Panc1 (cell line): ENCODE data around the gene SUMF2. TPM values are rescaled to one million over a fixed set of nuclear protein-coding genes. Genes with fewer than 3 reads are reported as not detected.

Source experiments
- ATAC-seq: fragments of 200-7000 bp; cut with Tn5 transposase; 2 replicates; pipeline ENCODE4 v1.9.1; 2020; ENCODE audit warnings: mild to moderate bottlenecking, moderate library complexity
- BruUV-seq: library from RNA; stranded (reverse); fragments of 400-500 nt; replicated peaks from 2 replicates; lab custom pipeline; 2021; lab: Mats Ljungman, UMichigan
- CTCF ChIA-PET: fragments of 300-600 bp; sonication (Branson Sonifier 250); formaldehyde crosslinking; loops from one replicate; lab custom pipeline; 2022; ENCODE audit warnings: antibody characterized with exemption; lab: Charles Lee
- POLR2A ChIA-PET: fragments of 300-600 bp; sonication (Branson Sonifier 250); formaldehyde crosslinking; loops from one replicate; lab custom pipeline; 2022; ENCODE audit warnings: antibody characterized with exemption; lab: Charles Lee
- DNase-seq: peaks from one replicate; pipeline ENCODE4 v3.0.0-alpha.2; 2010; ENCODE audit warnings: low read depth, low spot score
- H3K27ac ChIP-seq: 2 replicates; pipeline ENCODE4 v1.5.1; 2011; ENCODE audit warnings: mild to moderate bottlenecking, low read length, inconsistent platforms
- H3K27me3 ChIP-seq: fragments of 200-500 bp; sonication (Bioruptor generic); 2 replicates; pipeline ENCODE4 v1.6.0; 2014; ENCODE audit warnings: low read length, inconsistent platforms; ENCODE audit not compliant: control insufficient read depth, insufficient read depth
- H3K36me3 ChIP-seq: fragments of 200-500 bp; sonication (Bioruptor generic); 2 replicates; pipeline ENCODE4 v1.5.1; 2014; ENCODE audit warnings: inconsistent platforms, mild to moderate bottlenecking, low read length, moderate library complexity; ENCODE audit not compliant: control insufficient read depth, insufficient read depth
- H3K4me1 ChIP-seq: 2 replicates; pipeline ENCODE4 v1.5.1; 2011; ENCODE audit warnings: inconsistent platforms, mild to moderate bottlenecking, low read length, moderate library complexity; ENCODE audit not compliant: control insufficient read depth, insufficient read depth
- H3K4me3 ChIP-seq, 2 experiments: 2 replicates each; pipeline ENCODE4 v1.5.1; 2011 to 2012; ENCODE audit warnings: low read depth in 2 of 2, low read length in 2 of 2, mild to moderate bottlenecking in 2 of 2, inconsistent platforms in 1 of 2, moderate library complexity in 1 of 2
- H3K9me3 ChIP-seq: fragments of 200-500 bp; sonication (Bioruptor generic); 2 replicates; pipeline ENCODE4 v1.5.1; 2014; ENCODE audit warnings: low read depth, mild to moderate bottlenecking, inconsistent platforms, low read length, moderate library complexity; ENCODE audit not compliant: control insufficient read depth, insufficient read depth
- POLR2AphosphoS5 ChIP-seq: IDR thresholded peaks from 2 replicates; pipeline ENCODE4 v1.6.1; 2012; ENCODE audit warnings: mild to moderate bottlenecking, low read depth, low read length, moderate library complexity
- SIN3A ChIP-seq: IDR thresholded peaks from 2 replicates; pipeline ENCODE4 v1.6.1; 2012; ENCODE audit warnings: low read depth, mild to moderate bottlenecking, low read length, moderate library complexity, borderline replicate concordance; ENCODE audit not compliant: insufficient read depth
- TCF7L2 ChIP-seq: IDR thresholded peaks from 2 replicates; pipeline ENCODE4 v1.6.1; 2011; ENCODE audit warnings: mild to moderate bottlenecking, low read depth, low read length, inconsistent platforms
- in situ Hi-C: cut with HindIII; loops from 2 replicates; pipeline ENCODE4 v1.10.0; 2016; ENCODE audit warnings: low sequenced_read_pairs, low pct_unique_long_range_greater_than_20kb
- intact Hi-C: fragments of 100-400 bp; cut with micrococcal nuclease; formaldehyde crosslinking; loops from one replicate; pipeline ENCODE4 v1.10.0; 2022; ENCODE audit not compliant: unreplicated experiment
- total RNA-seq: library from RNA; stranded (reverse); gene quantifications from one replicate; pipeline ENCODE4 v1.2.1, GENCODE V29; 2021; ENCODE audit not compliant: unreplicated experiment
- TF ChIP-seq, protein P1 (sequence below): fragments of 450-650 bp; IDR thresholded peaks from 2 replicates; pipeline ENCODE4 v1.5.1; 2017; ENCODE audit warnings: mild to moderate bottlenecking
- TF ChIP-seq, protein P2 (sequence below), 2 experiments: IDR thresholded peaks; 2 replicates each; pipeline ENCODE4 v1.6.1; 2011 to 2012; ENCODE audit warnings: low read depth in 2 of 2, control low read depth in 1 of 2, low read length in 1 of 2, mild to moderate bottlenecking in 1 of 2, moderate library complexity in 1 of 2; ENCODE audit not compliant: insufficient read depth in 1 of 2

The SUMF2 gene
- total RNA-seq, 1 experiment from 2014 or later: 156 TPM

GRCh38 chr7:56081626-56082340 lies 17.7 kb downstream of the SUMF2 start:
- no peak for DNase-seq
- intact Hi-C loops: no loop called here
- peaks cover 14% of the 10 kb centered on the region for H3K4me1 ChIP-seq
- H3K27me3 ChIP-seq: no peaks in the 10 kb centered on the region
- TF ChIP-seq TCF7L2: no peak
- TF ChIP-seq, protein P1, sequence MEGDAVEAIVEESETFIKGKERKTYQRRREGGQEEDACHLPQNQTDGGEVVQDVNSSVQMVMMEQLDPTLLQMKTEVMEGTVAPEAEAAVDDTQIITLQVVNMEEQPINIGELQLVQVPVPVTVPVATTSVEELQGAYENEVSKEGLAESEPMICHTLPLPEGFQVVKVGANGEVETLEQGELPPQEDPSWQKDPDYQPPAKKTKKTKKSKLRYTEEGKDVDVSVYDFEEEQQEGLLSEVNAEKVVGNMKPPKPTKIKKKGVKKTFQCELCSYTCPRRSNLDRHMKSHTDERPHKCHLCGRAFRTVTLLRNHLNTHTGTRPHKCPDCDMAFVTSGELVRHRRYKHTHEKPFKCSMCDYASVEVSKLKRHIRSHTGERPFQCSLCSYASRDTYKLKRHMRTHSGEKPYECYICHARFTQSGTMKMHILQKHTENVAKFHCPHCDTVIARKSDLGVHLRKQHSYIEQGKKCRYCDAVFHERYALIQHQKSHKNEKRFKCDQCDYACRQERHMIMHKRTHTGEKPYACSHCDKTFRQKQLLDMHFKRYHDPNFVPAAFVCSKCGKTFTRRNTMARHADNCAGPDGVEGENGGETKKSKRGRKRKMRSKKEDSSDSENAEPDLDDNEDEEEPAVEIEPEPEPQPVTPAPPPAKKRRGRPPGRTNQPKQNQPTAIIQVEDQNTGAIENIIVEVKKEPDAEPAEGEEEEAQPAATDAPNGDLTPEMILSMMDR: no peak
- no peak for TF ChIP-seq SIN3A
- no peak for TF ChIP-seq POLR2AphosphoS5
- TF ChIP-seq, protein P2, sequence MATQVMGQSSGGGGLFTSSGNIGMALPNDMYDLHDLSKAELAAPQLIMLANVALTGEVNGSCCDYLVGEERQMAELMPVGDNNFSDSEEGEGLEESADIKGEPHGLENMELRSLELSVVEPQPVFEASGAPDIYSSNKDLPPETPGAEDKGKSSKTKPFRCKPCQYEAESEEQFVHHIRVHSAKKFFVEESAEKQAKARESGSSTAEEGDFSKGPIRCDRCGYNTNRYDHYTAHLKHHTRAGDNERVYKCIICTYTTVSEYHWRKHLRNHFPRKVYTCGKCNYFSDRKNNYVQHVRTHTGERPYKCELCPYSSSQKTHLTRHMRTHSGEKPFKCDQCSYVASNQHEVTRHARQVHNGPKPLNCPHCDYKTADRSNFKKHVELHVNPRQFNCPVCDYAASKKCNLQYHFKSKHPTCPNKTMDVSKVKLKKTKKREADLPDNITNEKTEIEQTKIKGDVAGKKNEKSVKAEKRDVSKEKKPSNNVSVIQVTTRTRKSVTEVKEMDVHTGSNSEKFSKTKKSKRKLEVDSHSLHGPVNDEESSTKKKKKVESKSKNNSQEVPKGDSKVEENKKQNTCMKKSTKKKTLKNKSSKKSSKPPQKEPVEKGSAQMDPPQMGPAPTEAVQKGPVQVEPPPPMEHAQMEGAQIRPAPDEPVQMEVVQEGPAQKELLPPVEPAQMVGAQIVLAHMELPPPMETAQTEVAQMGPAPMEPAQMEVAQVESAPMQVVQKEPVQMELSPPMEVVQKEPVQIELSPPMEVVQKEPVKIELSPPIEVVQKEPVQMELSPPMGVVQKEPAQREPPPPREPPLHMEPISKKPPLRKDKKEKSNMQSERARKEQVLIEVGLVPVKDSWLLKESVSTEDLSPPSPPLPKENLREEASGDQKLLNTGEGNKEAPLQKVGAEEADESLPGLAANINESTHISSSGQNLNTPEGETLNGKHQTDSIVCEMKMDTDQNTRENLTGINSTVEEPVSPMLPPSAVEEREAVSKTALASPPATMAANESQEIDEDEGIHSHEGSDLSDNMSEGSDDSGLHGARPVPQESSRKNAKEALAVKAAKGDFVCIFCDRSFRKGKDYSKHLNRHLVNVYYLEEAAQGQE (IDR thresholded peaks at IDR 0.05; ENCODE audit: insufficient read depth in 1 of 2, low read depth in 2 of 2, low read length in 1 of 2): no peak
- H3K36me3 ChIP-seq: no peaks in the 10 kb centered on the region
- BruUV-seq: no TSS peak
- POLR2A ChIA-PET: no interaction called here
- H3K27ac ChIP-seq: no peak overlapping the region
- CTCF ChIA-PET: no interaction called here
- H3K4me3 ChIP-seq: no peak overlapping the region
- no peaks in the 10 kb centered on the region for H3K9me3 ChIP-seq
- ATAC-seq: no peak
- in situ Hi-C loops: no loop called here

- ChIA-PET POLR2A (interaction anchor here (0.6 kb wide), 1 partner anchor 40 kb away, joined by 8 read pairs; no protein-coding TSS in a partner anchor), CTCF (no interaction called here)
- intact Hi-C loops (no loop called here), in situ Hi-C loops (no loop called here)
- no peaks in the 10 kb centered on the region for H3K36me3 ChIP-seq
- BruUV-seq: no TSS peak
- H3K4me3 ChIP-seq: no peak overlapping the region
- no peaks in the 10 kb centered on the region for H3K27me3 ChIP-seq
- DNase-seq (no peak), ATAC-seq (no peak)
- TF ChIP-seq TCF7L2: no peak
- TF ChIP-seq, protein P1: no peak
- TF ChIP-seq SIN3A: no peak
- no peak for TF ChIP-seq POLR2AphosphoS5
- TF ChIP-seq, protein P2 (IDR thresholded peaks at IDR 0.05; ENCODE audit: insufficient read depth in 1 of 2, low read depth in 2 of 2, low read length in 1 of 2): no peak
- H3K4me1 ChIP-seq: peaks cover 14% of the 10 kb centered on the region
- no peak overlapping the region for H3K27ac ChIP-seq
- no peaks in the 10 kb centered on the region for H3K9me3 ChIP-seq
Observed at GRCh38 chr7:56083150-56083785, 19.2 kb downstream of the SUMF2 start.
